Neural cell (in vitro differentiated cells): Measurements from ENCODE around the gene VDAC1.

Experiments
- EP300 ChIP-seq: fragments of 450-650 bp; conservative IDR thresholded peaks from 2 replicates; pipeline ENCODE4 v1.6.1; 2014; ENCODE audit warnings: antibody characterized with exemption, mild to moderate bottlenecking, moderate library complexity; ENCODE audit not compliant: poor library complexity, severe bottlenecking
- TF ChIP-seq, protein P1 (sequence below): fragments of 450-650 bp; IDR thresholded peaks from 2 replicates; pipeline ENCODE4 v1.5.1; 2014; ENCODE audit warnings: antibody characterized with exemption, mild to moderate bottlenecking, moderate library complexity; ENCODE audit not compliant: poor library complexity, severe bottlenecking

DNA sequence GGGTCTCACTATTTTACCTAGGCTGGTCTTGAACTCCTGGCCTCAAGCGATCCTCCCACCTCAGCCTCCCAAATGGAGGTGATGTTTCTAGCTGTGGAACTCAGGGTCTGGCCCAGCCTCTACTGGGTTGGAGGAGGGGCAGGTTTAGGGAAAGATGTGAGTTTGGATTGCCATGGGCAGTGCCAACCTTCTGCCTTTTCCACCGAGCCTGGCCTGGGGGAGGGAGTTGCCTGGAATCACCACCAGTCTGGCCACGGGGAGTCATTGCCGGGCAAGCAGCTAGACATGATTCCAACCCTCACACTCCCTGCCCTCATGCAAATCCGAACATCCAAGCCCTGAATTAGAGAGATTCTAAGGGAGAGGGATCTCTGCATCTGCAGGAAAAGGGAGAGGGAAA, 21.0 kb upstream of the VDAC1 start:
- no peak for TF ChIP-seq EP300
- TF ChIP-seq, protein P1, sequence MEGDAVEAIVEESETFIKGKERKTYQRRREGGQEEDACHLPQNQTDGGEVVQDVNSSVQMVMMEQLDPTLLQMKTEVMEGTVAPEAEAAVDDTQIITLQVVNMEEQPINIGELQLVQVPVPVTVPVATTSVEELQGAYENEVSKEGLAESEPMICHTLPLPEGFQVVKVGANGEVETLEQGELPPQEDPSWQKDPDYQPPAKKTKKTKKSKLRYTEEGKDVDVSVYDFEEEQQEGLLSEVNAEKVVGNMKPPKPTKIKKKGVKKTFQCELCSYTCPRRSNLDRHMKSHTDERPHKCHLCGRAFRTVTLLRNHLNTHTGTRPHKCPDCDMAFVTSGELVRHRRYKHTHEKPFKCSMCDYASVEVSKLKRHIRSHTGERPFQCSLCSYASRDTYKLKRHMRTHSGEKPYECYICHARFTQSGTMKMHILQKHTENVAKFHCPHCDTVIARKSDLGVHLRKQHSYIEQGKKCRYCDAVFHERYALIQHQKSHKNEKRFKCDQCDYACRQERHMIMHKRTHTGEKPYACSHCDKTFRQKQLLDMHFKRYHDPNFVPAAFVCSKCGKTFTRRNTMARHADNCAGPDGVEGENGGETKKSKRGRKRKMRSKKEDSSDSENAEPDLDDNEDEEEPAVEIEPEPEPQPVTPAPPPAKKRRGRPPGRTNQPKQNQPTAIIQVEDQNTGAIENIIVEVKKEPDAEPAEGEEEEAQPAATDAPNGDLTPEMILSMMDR, result no peak
